Measurements from ENCODE around the gene MEF2D.

Gene MEF2D

GRCh38 chr1:156432669-156433018 lies 67.9 kb downstream of the MEF2D start:
- in situ Hi-C loops (cut with HindIII; ENCODE audit: low sequenced_read_pairs), result loop anchor here (5.0 kb wide), 1 partner anchor 60 kb away; no protein-coding TSS in a partner anchor
- H3K4me3 ChIP-seq (ENCODE audit: low read depth, low read length), result no peak overlapping the region

GRCh38 chr1:156431769-156432668 lies 68.6 kb downstream of the MEF2D start:
- DNase-seq (ENCODE audit: low read depth), result no peak
- H3K4me3 ChIP-seq (ENCODE audit: low read depth, low read length), result no peak overlapping the region
- in situ Hi-C loops (cut with HindIII; ENCODE audit: low sequenced_read_pairs), result loop anchor here (5.0 kb wide), 1 partner anchor 60 kb away; no protein-coding TSS in a partner anchor
- no peak for TF ChIP-seq CTCF (IDR thresholded peaks at IDR 0.05; ENCODE audit: low read depth, low read length, missing control alignments)

More at GRCh38 chr1:156432669-156433018, 67.9 kb downstream of the MEF2D start:
- TF ChIP-seq CTCF (IDR thresholded peaks at IDR 0.05; ENCODE audit: low read depth, low read length, missing control alignments), result no peak
- no peak for DNase-seq (ENCODE audit: low read depth)

DNA sequence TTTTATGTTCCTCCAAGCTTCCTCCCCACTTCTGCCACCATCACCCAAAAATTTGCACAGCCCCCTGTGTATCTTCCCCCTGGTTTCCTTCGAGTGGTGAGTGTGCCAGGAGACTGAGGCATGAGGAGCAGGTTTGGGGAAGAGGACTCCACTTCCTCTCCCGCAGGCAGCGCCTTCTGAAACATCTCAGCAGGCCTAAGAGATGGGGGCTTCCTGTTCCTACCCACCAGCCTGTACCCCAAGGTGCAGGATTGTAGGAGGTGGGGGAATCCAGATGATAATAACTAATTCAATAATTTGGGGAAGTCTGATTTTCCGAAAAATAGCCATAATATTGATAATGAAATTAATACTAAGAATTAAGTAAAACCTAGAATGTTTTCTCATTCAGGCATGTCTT lies 69.2 kb downstream of the MEF2D start:
- no peak overlapping the region for H3K4me3 ChIP-seq (ENCODE audit: low read depth, low read length)
- no peak for TF ChIP-seq CTCF (IDR thresholded peaks at IDR 0.05; ENCODE audit: low read depth, low read length, missing control alignments)
- no peak for DNase-seq (ENCODE audit: low read depth)
- in situ Hi-C loops (cut with HindIII; ENCODE audit: low sequenced_read_pairs), result loop anchor here (5.0 kb wide), 1 partner anchor 59 kb away; no protein-coding TSS in a partner anchor

DNA sequence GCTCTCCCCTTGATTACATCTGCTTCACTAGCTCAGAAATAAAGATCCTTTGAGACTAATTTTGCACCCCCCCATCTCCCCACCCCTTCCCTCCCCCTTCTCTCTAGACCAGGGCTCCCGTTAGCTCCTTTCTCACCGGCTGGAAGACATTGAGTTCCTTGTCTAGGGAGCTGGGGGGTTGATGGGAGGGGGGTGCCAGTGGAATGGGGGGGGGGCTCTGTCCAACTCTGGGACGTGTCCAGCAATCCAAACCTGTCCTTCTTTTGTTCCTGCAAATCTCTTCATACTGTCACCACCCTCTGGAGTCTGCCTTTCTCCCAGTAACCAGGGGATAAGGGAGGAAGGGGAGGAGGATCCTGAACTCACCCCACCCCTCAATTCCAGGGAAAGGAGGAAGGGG lies 69.7 kb downstream of the MEF2D start:
- DNase-seq (ENCODE audit: low read depth), result no peak
- no peak for TF ChIP-seq CTCF (IDR thresholded peaks at IDR 0.05; ENCODE audit: low read depth, low read length, missing control alignments)
- in situ Hi-C loops (cut with HindIII; ENCODE audit: low sequenced_read_pairs), result loop anchor here (5.0 kb wide), 1 partner anchor 59 kb away; no protein-coding TSS in a partner anchor
- no peak overlapping the region for H3K4me3 ChIP-seq (ENCODE audit: low read depth, low read length)

DNA sequence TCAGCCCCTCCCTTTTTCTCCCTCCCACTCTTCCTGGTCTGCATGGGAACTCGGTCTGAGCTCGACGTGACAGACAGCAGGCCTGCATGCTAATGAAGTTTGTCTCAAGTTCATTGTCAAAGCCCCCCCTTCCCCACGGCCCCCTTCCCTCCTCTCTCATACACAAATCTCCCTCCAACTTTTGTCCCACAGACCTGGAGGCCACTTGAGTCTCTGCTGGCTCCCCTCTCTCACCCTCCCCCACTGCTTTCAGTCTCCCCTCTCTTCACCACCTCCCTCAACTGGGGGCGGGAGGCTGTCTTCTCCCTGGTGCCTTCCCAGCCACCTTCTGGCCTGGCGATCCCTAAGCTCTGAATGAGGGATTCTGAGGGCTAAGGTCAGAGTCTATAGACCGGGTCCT lies 70.3 kb downstream of the MEF2D start:
- no peak for DNase-seq (ENCODE audit: low read depth)
- in situ Hi-C loops (cut with HindIII; ENCODE audit: low sequenced_read_pairs), result loop anchor here (5.0 kb wide), 1 partner anchor 58 kb away; no protein-coding TSS in a partner anchor
- H3K4me3 ChIP-seq (ENCODE audit: low read depth, low read length), result no peak overlapping the region
- no peak for TF ChIP-seq CTCF (IDR thresholded peaks at IDR 0.05; ENCODE audit: low read depth, low read length, missing control alignments)

- in situ Hi-C loops (cut with HindIII; ENCODE audit: low sequenced_read_pairs), result loop anchor here (5.0 kb wide), 1 partner anchor 57 kb away; no protein-coding TSS in a partner anchor
- H3K4me3 ChIP-seq (ENCODE audit: low read depth, low read length), result no peak overlapping the region
- no peak for TF ChIP-seq CTCF (IDR thresholded peaks at IDR 0.05; ENCODE audit: low read depth, low read length, missing control alignments)
- no peak for DNase-seq (ENCODE audit: low read depth)
These were observed 71.1 kb downstream of the MEF2D start for GRCh38 chr1:156429313-156430060.

All from astrocyte of the cerebellum (primary cell).